GM21723 (cell line): ENCODE data around the gene RNF144B.
"Not testable (repeated sequence)": the region's sequence is repeated elsewhere in the genome, so short reads cannot be mapped to it uniquely, and the experiment has no call there.

Experiments
- ATAC-seq: cut with Tn5 transposase; IDR thresholded peaks from one replicate; pipeline ENCODE4 v1.9.1; 2021; ENCODE audit warnings: mild to moderate bottlenecking, moderate library complexity; ENCODE audit not compliant: unreplicated experiment

RNF144B gene

DNA sequence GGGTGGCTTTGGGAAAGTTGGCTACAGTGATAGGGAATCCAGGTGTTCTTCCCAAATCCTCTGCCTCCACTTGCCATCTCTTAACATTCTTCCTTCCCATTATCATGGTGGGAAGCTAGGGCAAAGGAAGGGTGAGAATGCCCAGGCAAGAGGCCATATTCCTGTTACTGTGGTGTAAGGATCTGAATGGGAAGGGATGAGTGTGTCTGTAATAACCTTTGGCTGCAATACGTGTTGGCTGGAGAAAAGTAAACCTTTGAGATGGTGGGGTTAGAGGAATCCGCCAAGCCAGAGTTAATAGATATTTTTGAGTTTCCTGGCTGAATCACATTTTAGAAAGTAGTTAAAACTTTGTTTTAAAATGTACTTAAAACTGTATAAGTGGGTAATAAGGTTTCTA, 45.9 kb downstream of the RNF144B start:
- ATAC-seq, result no peak

DNA sequence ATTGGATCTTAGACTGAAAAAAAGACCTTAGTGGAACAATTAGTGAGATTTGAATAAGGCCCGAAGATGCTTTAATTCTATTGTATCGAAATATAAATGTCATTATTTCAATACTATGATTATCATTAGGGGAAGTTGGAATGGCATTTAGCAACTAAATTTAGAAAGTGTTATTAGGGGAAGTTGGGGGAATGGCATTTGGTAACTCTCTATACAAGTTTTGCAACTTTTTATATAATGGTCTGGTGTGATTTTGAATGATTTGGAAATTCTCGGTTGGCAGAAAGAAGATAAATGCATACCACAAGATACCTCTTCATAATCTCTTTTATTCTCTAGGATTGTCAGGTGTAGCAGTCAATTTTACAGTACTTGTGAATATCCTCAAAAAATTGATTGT, 49.2 kb downstream of the RNF144B start:
- ATAC-seq, result no peak

DNA sequence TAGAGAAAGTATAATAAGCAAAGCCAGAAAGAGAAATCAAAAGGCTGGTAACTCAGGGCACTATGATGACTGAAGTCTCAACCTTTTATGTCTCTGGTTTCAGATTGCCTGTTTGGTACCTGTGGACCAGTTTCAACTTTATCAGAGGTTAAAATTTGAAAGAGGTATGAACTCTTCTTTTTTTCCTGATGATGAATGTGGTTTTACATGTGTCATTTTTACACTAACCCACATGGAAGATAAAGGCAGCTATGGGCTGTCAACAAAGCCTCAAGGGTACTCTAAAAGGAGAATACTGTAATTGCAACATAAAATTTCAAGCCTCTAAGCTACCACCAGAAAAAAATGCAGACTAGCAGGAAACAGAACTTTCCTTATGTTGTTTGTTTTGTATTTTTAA, 52.4 kb downstream of the RNF144B start:
- ATAC-seq, result no peak

DNA sequence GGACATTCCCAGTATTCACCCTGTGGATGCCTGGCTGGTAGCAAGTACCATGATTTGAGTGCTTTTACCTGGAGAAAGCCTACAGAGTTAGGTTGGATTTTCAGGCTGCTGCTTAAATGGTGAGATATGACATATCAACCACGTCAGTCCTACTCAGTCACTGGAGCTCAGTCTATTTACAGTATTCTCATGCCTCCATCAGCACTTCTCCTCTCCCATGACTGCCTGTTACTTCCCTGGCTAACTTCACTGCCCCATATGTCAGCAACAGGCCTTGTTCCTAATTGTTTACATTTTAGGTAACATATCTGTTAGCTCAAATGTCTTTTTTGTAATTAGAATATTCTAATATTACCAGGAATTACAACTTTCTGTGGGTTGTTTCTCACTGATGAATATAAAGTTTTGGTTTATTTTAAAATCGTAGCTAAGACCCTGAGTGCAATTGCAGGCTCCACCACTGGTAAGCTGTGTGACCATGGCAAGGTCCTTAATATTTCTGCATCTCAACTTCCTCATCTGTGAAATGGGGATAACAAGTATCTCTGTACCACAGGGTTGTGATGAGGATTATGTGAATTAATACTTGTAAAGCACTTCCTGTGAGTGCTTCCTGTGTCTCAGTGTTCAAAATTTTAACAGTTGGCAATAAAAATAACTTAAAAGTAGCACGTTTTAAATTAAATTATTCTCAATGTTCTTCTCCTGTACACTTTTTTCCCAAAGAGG, 54.3 kb downstream of the RNF144B start:
- no peak for ATAC-seq

DNA sequence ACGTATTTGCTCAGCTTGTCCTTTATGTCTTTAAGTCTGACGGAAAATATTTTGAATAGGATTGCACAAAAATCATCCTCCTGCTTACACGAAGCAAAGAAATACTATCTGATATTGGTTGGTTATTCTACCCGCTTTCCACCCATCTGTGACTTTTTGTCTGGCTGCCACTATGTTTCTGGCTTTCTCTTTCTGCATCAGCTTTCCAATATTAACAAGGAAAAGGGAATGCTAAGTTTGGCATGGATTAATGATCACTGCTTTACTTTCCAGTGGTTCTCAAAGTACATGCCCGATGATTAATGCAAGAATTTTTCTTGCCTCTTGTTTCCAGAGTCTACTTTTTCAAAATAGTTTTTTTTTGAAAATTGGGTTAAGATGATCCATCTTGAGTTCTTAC, 57.0 kb downstream of the RNF144B start:
- ATAC-seq, result no peak

DNA sequence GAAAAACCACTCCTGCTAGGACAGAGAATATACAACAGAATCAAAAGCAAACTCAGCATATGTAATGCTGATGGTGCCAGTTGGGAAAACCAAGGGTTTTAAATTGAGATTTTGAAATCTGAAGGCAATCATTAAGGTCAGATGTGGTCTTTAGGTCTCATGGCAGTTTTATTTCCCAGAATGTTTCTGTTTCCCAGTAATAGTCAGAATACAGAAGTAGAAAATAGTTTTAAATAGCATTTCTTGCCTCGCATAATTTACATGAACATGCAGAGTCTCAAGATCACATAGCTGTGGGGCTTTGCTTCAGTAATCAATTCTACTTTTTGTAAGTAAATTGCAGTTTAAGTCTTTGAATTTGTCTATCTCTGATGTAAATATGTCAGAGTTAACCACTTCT, 58.1 kb downstream of the RNF144B start:
- ATAC-seq, result no peak

DNA sequence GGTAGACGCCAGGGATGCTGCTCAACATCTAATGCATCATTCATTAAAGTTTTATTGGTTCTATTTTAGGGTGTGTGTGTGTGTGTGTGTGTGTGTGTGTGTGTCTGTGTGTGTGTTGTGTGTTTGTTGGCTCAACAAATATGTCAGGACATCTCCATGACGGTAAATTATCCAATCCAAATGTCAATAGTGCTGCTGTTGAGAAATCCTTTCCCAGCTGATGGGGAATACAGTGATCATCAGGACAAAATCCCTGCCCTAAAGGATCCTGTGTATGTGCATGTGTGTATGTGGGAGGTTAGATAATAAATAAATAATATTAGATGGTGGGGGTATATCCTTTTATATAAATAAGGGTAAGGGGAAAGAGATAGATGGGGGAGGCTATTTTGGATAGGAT, 59.6 kb downstream of the RNF144B start:
- no peak for ATAC-seq

DNA sequence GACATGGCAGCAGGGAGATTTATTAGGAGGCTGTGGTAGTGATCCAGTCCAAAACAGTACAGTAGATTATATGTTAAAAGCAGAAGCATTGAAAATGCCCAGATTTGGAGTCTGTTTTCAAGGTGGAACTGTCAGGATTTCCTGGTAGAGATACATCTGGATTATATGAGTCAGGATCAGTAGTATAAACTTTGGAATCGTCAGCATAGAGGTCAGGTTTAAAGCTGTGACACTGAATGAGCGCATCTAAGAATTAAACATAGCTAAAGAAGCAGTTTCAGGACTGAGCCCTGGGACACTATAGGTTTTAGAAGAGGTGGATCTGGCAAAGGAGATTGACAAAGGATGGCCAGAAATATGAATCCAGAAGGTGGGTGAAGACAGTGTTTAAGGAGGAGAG, 60.4 kb downstream of the RNF144B start:
- no peak for ATAC-seq

DNA sequence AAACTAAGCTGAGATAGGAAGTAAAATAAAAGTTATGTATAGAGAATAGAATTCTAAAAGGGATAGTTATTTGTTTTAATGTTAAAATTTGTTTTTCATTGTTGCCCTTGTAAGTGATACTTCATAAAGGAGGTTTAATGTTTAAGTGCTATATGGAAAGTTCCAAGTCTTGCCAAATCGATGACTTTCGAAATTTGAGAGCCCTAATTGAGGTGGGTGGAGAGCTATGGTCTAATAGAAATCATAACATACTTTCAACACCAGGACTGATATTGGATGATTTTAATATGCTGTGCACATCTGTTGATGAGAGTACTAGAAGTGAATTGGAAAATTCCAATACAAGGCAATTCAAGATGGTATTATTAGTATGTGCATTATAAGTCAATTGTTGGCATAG, 64.6 kb downstream of the RNF144B start:
- no peak for ATAC-seq

DNA sequence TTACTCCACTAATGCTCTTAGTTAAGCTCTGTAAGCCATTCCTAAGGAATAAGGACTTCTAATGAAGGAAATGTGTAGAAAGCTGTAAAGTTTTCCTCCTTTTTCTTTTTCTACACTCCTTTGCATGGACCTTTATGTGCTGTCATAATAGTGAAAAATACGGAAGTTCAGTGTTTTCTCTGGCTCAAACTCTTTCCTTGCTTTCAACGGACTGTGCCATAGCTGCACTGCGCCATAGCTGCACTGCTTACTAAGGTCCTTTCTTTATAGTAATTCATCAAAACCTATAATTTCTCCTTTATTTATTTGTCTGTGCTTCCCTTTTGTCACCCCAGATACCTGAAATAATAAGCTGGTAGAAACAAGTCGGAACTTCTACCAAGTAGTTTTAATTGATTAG, 67.3 kb downstream of the RNF144B start:
- no peak for ATAC-seq

DNA sequence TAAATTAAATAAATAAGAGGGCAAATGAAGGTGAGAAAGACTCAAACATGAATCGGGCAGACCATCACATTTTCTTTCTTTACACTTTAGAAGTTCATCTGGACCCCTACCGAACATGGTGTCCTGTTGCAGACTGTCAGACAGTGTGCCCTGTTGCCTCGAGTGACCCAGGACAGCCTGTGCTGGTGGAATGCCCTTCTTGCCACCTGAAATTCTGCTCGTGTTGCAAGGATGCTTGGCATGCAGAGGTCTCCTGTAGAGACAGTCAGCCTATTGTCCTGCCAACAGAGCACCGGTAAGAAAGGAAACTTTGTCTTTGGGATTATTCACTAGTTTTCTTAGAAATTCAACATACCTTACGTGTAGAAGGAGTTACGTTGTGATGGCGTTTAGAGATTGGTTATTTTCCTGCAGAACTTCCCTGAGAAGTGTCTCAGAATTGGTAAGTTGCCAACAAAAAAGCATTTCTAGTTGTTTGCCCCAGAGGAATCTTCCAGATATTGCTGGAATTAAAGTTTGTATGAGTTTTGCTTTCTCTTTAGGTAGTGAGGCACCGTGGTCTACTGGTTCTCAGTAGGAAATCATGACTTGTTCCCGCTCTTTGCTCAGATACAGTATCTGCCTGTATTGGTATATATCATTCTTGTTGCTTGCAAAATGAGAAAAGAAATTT, 70.1 kb downstream of the RNF144B start:
- no peak for ATAC-seq

DNA sequence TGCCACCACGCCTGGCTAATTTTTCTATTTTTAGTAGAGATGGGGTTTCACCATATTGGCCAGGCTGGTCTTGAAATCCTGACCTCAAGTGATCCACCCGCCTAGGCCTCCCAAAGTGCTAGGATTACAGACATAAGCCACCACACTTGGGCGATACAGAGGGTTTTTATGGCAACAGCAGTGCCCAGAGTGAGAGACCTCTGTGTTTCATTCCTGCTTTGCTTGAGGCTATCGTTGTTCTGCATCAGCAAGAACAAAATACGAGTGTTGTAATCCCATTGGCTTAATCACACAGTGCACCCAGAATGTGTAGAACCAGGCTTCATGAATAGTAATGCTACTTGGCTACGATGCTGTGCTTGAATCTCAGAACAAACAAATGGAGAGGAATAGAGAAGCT, 70.9 kb downstream of the RNF144B start:
- not testable (repeated sequence) for ATAC-seq

DNA sequence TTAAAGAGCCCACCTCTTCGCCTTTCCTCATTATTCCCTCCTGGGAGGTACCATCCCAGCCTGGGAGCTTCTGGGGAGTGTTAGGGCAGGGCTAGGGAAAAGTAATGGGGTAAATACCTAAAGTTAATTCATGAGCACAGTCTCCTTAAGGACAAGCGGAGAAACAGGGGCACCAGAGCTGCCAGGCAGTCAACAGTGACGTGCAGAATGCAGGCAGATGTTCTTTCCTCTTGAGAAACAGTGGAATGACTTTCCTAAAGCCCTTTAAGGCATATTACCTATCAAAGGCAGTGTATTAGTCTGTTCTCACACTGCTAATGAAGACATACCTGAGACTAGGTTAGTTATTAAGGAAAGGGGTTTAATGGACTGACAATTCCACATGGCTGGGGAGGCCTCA, 76.3 kb downstream of the RNF144B start:
- ATAC-seq, result no peak

DNA sequence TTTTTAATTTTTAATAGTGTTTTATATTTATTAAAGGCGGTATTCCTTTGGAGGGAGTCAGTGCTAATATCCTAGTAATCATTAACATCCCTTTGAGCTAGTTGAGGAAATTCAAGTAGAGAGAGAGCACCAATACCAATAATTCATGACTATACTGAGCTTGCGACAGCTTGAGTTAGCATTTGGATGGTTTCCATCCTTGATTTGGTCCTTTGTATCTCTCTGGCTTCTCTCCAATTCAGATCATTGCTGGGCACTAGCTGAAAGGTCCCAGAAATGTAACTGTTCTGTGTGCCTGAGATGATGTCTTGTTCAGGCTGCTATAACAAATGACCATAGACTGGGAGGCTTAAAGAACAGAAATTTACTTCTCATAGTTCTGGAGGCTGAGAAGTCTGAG, 77.0 kb downstream of the RNF144B start:
- ATAC-seq, result no peak

DNA sequence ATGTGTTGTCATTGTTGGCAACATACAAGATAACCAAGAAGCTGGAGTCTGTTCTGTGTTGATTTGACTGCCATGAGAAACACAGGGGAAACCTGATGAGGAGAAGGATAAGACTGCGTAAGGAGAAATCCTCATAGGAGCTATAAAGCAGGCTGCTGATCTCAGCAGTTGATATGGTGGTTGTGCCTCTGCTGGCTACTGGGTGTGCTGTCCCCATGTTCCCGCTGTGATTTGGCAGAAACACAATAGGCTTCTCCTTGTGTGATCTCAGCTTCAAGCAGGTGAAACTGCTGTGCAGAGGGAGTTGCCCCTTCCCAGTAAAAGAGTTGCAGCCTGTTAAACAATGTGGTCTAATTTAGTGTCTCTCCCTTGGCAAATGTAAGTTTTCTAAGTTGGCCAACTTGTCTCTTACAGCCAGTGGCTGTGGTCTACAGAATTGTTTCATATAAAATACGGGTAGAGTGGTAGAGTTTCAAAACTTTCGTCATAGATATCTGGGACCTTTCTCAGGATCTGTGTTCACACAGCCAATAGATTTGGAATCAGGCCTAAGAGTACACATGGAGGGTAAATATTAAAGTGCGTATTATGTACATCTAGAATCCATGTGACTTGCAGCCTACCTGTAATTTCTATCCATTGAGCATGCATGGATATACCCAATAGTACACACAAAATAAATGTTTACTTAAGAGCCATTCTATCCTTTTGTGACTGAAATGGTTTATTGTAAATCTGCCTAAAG, 78.4 kb downstream of the RNF144B start:
- ATAC-seq, result no peak

DNA sequence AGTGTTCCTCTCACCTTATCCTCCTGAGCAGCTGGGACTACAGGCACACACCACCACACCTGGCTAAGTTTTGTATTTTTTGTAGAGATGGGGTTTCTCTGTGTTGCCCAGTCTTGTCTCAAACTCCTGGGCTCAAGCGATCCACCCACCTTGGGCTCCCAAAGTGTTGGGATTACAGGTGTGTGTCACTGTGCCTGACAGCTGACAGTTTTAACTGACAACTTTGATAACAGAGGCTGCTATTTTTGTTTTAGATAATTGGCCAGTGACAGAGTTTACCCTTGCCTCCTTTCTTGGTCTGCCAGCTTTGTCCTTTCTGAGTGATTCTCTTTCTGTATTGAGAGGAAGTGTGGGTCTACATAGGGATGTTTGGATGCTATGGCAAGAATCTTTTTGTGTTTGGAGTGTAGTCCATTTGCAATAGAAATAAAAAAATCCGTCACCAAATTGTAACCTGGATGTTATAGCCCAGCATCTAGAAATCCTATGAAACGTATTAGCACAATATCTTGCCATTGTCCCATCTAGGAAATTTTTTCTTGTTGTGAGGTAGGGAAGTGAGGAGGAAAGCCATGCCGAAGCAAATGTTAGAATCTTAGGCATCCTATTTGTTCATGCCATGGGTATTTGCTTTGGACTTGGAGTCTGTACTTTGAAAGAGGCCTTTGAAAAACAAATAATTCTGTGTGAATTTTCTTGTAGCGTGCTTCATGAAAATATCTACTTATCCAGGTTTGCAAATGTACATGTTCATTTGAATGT, 80.8 kb downstream of the RNF144B start:
- ATAC-seq, result no peak

DNA sequence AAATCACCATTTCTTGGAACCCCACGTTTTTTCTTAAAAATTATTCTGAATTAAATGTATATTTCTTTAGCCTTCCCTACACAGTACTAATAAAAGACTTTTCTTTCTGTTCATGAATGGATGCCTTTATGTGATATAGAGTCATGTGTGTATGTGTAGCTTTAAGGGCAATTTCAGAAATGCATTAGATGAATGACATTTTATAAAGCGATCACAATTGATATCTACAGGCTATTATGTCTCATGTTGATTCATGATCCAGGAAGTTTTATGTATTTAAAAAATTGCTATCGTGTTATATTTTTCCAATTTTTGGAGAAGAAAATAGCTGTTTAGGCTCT, 81.3 kb downstream of the RNF144B start:
- no peak for ATAC-seq

DNA sequence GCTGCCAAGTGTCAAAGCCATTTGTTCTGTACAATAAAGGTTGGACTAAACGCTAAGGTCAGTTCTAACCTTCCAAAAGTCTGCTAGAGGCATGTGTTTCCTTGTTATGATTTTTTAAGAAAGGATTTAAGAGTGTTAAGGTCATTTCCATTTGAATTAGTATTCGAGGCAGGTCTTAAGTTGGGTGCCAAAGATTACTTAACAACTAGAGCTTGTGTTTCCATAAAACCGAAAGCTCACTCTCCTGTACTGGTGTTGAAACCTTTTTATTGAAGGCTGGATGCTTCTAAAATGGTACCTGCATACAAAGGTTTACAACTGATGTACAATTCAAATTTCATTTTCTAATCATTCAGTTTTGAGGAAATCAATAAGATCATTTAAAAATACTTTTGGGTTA, 82.4 kb downstream of the RNF144B start:
- no peak for ATAC-seq

DNA sequence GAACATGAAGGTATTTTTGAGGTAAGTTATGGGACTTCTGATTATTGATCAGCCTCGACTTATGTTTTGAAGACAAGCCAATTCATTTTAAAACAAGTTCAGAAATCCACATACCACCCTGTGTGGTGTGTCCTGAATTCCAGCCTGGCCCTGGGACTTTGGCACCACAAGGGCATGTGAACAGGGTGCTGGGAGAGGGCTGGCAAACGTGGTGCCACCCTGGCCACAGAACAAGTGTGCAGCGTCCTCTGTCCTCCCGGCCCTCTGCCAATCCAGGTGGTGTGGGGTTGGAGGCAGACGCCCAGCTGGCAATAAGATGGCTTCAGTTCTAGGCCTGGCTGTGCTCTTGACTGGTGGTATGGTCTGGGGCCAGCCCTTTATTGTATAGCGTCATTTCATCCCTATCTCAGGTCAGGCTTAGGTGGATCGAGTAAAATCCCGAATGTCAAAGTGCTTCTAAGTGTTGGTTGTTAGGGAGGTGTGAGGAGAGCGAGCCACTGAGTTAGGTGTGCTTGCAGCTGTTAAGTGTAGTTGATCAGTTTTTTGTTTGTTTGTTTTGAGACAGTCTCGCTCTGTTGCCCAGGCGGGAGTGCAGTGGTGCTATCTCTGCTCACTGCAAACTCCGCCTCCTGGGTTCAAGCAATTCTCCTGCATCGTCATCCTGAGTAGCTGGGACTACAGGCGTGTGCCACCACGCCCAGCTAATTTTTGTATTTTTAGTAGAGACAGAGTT, 84.2 kb downstream of the RNF144B start:
- no peak for ATAC-seq

DNA sequence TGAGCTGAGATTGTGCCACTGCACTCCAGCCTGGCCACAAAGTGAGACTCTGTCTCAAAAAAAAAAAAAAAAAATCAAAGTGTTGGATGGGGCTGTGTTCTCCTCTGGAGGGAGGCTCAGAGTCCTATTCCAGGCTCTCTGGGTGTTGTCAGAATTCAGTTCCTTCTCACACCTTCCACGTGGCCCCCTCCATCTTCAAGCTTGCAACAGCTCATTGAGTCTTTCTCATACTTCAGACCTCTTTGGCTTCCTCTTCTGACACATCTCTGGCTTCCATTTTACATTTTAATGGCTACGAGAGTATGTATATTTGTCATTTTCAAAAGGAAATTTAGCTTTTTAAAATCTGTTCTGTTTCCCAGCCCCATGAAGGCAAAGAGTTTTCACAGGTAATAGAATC, 85.8 kb downstream of the RNF144B start:
- no peak for ATAC-seq

DNA sequence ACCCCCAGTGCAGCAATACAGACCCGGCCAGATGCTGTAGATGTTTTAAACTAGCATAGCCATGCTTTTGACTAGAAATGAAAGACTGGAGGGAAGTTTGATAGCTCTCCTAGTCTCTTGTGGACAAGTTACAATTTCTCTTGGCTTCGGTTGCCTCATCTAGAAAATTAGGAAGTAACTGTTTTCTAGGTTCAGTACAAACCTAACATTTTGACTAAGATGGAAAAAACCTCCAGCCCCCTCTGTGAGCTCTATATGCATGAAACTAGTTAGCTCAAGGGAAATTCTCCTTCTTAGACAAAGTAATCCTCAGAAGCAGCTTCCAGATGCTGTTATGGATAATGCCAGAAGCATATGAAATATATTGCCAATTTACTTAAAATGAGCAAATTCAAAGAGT, 86.6 kb downstream of the RNF144B start:
- ATAC-seq, result no peak
